Hematopoietic multipotent progenitor cell treated with erythropoietin and hydrocortisone succinate and interleukin-3 and kit ligand, for 17 days (in vitro differentiated cells): ENCODE results near the gene AWAT1.
"Not testable (repeated sequence)": the region's sequence is repeated elsewhere in the genome, so short reads cannot be mapped to it uniquely, and the experiment has no call there.

Experiments
- DNase-seq: peaks from one replicate; pipeline ENCODE4 v3.0.0-alpha.2; 2015; ENCODE audit warnings: low spot score

AWAT1 gene

GRCh38 chrX:70234355-70234754, at the start of gene AWAT1:
Gene AWAT1 (plus strand): TSS chrX:70234655. CDS start chrX:70234696, 41 bp downstream.
- DNase-seq = no peak

GRCh38 chrX:70190225-70190624, 44.2 kb upstream of the AWAT1 start:
- DNase-seq = no peak

GRCh38 chrX:70196961-70197720, 37.3 kb upstream of the AWAT1 start:
- DNase-seq = peak; percentile 52

GRCh38 chrX:70201732-70202131, 32.7 kb upstream of the AWAT1 start:
- no peak for DNase-seq

- no peak for DNase-seq
These were observed 26.0 kb upstream of the AWAT1 start for GRCh38 chrX:70208479-70208878.

- not testable (repeated sequence) for DNase-seq
These were observed 24.9 kb upstream of the AWAT1 start for GRCh38 chrX:70209570-70209969.

GRCh38 chrX:70219938-70220764, 14.3 kb upstream of the AWAT1 start:
- DNase-seq = peak; percentile 34

GRCh38 chrX:70226048-70226447, 8.4 kb upstream of the AWAT1 start:
- no peak for DNase-seq

- no peak for DNase-seq
These were observed 7.8 kb upstream of the AWAT1 start for GRCh38 chrX:70226687-70227086.

GRCh38 chrX:70231666-70232065, 2.8 kb upstream of the AWAT1 start:
- no peak for DNase-seq

GRCh38 chrX:70240751-70241150, 6.3 kb downstream of the AWAT1 start:
- no peak for DNase-seq

GRCh38 chrX:70241501-70241900, 7.0 kb downstream of the AWAT1 start:
- DNase-seq = no peak

- not testable (repeated sequence) for DNase-seq
These were observed 9.1 kb downstream of the AWAT1 start for GRCh38 chrX:70243601-70244000.

- DNase-seq = no peak
These were observed 10.4 kb downstream of the AWAT1 start for GRCh38 chrX:70244881-70245280.

GRCh38 chrX:70247252-70247651, 12.8 kb downstream of the AWAT1 start:
- no peak for DNase-seq

GRCh38 chrX:70252491-70252890, 18.0 kb downstream of the AWAT1 start:
- DNase-seq = no peak

GRCh38 chrX:70253377-70254062, 19.1 kb downstream of the AWAT1 start:
- DNase-seq = no peak

GRCh38 chrX:70254063-70254400, 19.6 kb downstream of the AWAT1 start:
- no peak for DNase-seq

- no peak for DNase-seq
These were observed 20.5 kb downstream of the AWAT1 start for GRCh38 chrX:70254909-70255308.

- DNase-seq = no peak
These were observed 21.0 kb downstream of the AWAT1 start for GRCh38 chrX:70255452-70255851.

GRCh38 chrX:70257423-70258288, 23.2 kb downstream of the AWAT1 start:
- DNase-seq = no peak

- DNase-seq = no peak
These were observed 25.6 kb downstream of the AWAT1 start, which contains the start of gene P2RY4 for GRCh38 chrX:70260104-70260503. Gene P2RY4 (minus strand): TSS chrX:70260204. CDS start chrX:70259624, 580 bp downstream.
